ENCODE results near the gene DYNLT5. TPM values are rescaled to one million over a fixed set of nuclear protein-coding genes. Genes with fewer than 3 reads are reported as not detected.
A peak's percentile ranks its signal among the peaks of the same experiment; 100 is the strongest.

DYNLT5 gene
- polyA plus RNA-seq, 1 of the 3 experiments (the other 2 are of a cell fraction), result not detected

DNA sequence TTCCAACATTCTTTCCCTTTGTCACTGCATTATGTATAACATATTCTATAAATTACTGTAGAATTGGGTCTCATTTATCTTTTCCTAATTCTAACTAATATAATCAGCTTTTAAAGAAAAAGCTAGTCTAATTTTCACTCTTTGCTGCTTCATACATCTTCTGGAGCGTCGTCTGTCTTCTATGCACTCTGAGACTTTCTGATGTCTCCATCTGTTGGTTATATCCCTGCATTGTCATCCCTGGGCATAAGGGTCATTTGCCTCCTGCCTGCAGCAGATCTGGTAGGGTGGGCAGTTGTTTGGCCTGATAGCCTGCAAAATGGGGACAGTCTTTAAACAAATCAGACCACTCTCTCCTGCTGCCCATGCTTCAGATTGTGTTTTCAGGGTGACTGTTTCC lies 40.8 kb upstream of the DYNLT5 start:
- H3K79me2 ChIP-seq (ENCODE audit: insufficient read depth), result no peaks in the 10 kb centered on the region
- no peak overlapping the region for H3K4me3 ChIP-seq (ENCODE audit: low read depth in 2 of 2, low read length in 1 of 2)
- DNase-seq, result peak; percentile 25
- ChIA-PET POLR2A (no interaction called here), CTCF (interaction anchor here (0.7 to 2.2 kb wide), 13 partner anchors 10 to 1024 kb away, joined by 3 to 7 read pairs (median 3); no protein-coding TSS in a partner anchor)
- H2AFZ ChIP-seq (ENCODE audit: low read depth), result no peak overlapping the region
- no peaks in the 10 kb centered on the region for H3F3A ChIP-seq (replicated peaks; ENCODE audit: insufficient read depth)
- no peaks in the 10 kb centered on the region for H4K20me1 ChIP-seq (ENCODE audit: insufficient read depth)
- TF ChIP-seq JUND (IDR thresholded peaks at IDR 0.05), result no peak
- TF ChIP-seq, protein P1, sequence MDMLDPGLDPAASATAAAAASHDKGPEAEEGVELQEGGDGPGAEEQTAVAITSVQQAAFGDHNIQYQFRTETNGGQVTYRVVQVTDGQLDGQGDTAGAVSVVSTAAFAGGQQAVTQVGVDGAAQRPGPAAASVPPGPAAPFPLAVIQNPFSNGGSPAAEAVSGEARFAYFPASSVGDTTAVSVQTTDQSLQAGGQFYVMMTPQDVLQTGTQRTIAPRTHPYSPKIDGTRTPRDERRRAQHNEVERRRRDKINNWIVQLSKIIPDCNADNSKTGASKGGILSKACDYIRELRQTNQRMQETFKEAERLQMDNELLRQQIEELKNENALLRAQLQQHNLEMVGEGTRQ (IDR thresholded peaks at IDR 0.05; ENCODE audit: borderline replicate concordance, low read depth, low read length), result no peak
- TF ChIP-seq RXRA (IDR thresholded peaks at IDR 0.05; ENCODE audit: borderline replicate concordance, low read depth), result no peak
- peak; percentile 24; the same call in 1 of the 2 replicates for TF ChIP-seq SMC3 (IDR thresholded peaks at IDR 0.05; ENCODE audit: low read depth, low read length)
- TF ChIP-seq NRF1 (IDR thresholded peaks at IDR 0.05; ENCODE audit: low read depth, low read length), result no peak
- no peak for TF ChIP-seq CHD2 (IDR thresholded peaks at IDR 0.05; ENCODE audit: low read length, partially characterized antibody)
- TF ChIP-seq, protein P2, sequence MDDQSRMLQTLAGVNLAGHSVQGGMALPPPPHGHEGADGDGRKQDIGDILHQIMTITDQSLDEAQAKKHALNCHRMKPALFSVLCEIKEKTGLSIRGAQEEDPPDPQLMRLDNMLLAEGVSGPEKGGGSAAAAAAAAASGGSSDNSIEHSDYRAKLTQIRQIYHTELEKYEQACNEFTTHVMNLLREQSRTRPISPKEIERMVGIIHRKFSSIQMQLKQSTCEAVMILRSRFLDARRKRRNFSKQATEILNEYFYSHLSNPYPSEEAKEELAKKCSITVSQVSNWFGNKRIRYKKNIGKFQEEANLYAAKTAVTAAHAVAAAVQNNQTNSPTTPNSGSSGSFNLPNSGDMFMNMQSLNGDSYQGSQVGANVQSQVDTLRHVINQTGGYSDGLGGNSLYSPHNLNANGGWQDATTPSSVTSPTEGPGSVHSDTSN (IDR thresholded peaks at IDR 0.05), result no peak
- no peak for TF ChIP-seq MEF2A (IDR thresholded peaks at IDR 0.05; ENCODE audit: borderline replicate concordance, low read depth)
- TF ChIP-seq NFIC (IDR thresholded peaks at IDR 0.05; ENCODE audit: borderline replicate concordance), result no peak
- TF ChIP-seq TEAD4 (IDR thresholded peaks at IDR 0.05; ENCODE audit: borderline replicate concordance, insufficient read depth), result no peak
- TF ChIP-seq FOSL2 (IDR thresholded peaks at IDR 0.05; ENCODE audit: borderline replicate concordance, low read depth), result no peak
- TF ChIP-seq, protein P3, sequence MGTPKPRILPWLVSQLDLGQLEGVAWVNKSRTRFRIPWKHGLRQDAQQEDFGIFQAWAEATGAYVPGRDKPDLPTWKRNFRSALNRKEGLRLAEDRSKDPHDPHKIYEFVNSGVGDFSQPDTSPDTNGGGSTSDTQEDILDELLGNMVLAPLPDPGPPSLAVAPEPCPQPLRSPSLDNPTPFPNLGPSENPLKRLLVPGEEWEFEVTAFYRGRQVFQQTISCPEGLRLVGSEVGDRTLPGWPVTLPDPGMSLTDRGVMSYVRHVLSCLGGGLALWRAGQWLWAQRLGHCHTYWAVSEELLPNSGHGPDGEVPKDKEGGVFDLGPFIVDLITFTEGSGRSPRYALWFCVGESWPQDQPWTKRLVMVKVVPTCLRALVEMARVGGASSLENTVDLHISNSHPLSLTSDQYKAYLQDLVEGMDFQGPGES (IDR thresholded peaks at IDR 0.05; ENCODE audit: low read depth, low read length), result no peak
- TF ChIP-seq GATA2 (CRISPR knock-in tag; IDR thresholded peaks at IDR 0.05), result no peak
- no peak for TF ChIP-seq FOXJ3 (CRISPR knock-in tag; IDR thresholded peaks at IDR 0.05)
- TF ChIP-seq, protein P4, sequence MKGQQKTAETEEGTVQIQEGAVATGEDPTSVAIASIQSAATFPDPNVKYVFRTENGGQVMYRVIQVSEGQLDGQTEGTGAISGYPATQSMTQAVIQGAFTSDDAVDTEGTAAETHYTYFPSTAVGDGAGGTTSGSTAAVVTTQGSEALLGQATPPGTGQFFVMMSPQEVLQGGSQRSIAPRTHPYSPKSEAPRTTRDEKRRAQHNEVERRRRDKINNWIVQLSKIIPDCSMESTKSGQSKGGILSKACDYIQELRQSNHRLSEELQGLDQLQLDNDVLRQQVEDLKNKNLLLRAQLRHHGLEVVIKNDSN (IDR thresholded peaks at IDR 0.05; ENCODE audit: borderline replicate concordance, low read depth), result no peak
- no peak for TF ChIP-seq GABPA (IDR thresholded peaks at IDR 0.05; ENCODE audit: low read depth)
- TF ChIP-seq FOXM1 (IDR thresholded peaks at IDR 0.05; ENCODE audit: low read depth), result no peak
- no peak for TF ChIP-seq ELF1 (IDR thresholded peaks at IDR 0.05)
- TF ChIP-seq YY1 (IDR thresholded peaks at IDR 0.05; ENCODE audit: low read depth), result no peak
- TF ChIP-seq RFX5 (IDR thresholded peaks at IDR 0.05; ENCODE audit: low read length), result no peak
- no peak for TF ChIP-seq SIN3A (IDR thresholded peaks at IDR 0.05; ENCODE audit: borderline replicate concordance, low read depth, low read length)
- no peak for TF ChIP-seq TCF12 (IDR thresholded peaks at IDR 0.05)
- TF ChIP-seq, protein P5, sequence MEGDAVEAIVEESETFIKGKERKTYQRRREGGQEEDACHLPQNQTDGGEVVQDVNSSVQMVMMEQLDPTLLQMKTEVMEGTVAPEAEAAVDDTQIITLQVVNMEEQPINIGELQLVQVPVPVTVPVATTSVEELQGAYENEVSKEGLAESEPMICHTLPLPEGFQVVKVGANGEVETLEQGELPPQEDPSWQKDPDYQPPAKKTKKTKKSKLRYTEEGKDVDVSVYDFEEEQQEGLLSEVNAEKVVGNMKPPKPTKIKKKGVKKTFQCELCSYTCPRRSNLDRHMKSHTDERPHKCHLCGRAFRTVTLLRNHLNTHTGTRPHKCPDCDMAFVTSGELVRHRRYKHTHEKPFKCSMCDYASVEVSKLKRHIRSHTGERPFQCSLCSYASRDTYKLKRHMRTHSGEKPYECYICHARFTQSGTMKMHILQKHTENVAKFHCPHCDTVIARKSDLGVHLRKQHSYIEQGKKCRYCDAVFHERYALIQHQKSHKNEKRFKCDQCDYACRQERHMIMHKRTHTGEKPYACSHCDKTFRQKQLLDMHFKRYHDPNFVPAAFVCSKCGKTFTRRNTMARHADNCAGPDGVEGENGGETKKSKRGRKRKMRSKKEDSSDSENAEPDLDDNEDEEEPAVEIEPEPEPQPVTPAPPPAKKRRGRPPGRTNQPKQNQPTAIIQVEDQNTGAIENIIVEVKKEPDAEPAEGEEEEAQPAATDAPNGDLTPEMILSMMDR (IDR thresholded peaks at IDR 0.05), result peak; percentile 54
- TF ChIP-seq MXI1 (IDR thresholded peaks at IDR 0.05; ENCODE audit: low read depth, low read length), result no peak
- TF ChIP-seq RAD21 (IDR thresholded peaks at IDR 0.05; ENCODE audit: low read length), result peak; percentile 65
- TF ChIP-seq POLR2AphosphoS5 (IDR thresholded peaks at IDR 0.05; ENCODE audit: low read depth, low read length), result no peak
- no peak overlapping the region for H3K4me2 ChIP-seq
- WGBS (ENCODE audit: low lambda C conversion rate), result 40% methylated on average over 2 of the region's 2 CpGs
- no peaks in the 10 kb centered on the region for H3K36me3 ChIP-seq (replicated peaks in 1 of 2; ENCODE audit: control insufficient read depth in 1 of 2, insufficient read depth in 2 of 2, low read length in 1 of 2)
- no peaks in the 10 kb centered on the region for H3K9me2 ChIP-seq
- H3K9me3 ChIP-seq, result no peaks in the 10 kb centered on the region
- peaks cover 0 to 5% of the 10 kb centered on the region in 2 experiments; a peak in 2 of 4 replicates for H3K4me1 ChIP-seq (ENCODE audit: control insufficient read depth in 1 of 2, insufficient read depth in 2 of 2, low read depth in 1 of 2, low read length in 1 of 2)
- H3K27ac ChIP-seq (ENCODE audit: low read depth in 2 of 2, low read length in 1 of 2), result peak overlapping the region in 1 of 2 experiments; percentile 22; a peak in 1 of 4 replicates
- H3K27me3 ChIP-seq (ENCODE audit: insufficient read depth), result no peaks in the 10 kb centered on the region
- H3K9ac ChIP-seq, result no peak overlapping the region
